Endometrium (tissue), 2 donors: ENCODE data around the gene NABP2.
"Not testable (repeated sequence)": the region's sequence is repeated elsewhere in the genome, so short reads cannot be mapped to it uniquely, and the experiment has no call there.

Source experiments
- FAIRE-seq: peaks from 2 replicates; lab custom pipeline; 2012; peaks lifted over from hg19 to GRCh38; lab: Jason Lieb, UNC
- donor health status: control.
- donor health status: control.

The NABP2 gene

DNA sequence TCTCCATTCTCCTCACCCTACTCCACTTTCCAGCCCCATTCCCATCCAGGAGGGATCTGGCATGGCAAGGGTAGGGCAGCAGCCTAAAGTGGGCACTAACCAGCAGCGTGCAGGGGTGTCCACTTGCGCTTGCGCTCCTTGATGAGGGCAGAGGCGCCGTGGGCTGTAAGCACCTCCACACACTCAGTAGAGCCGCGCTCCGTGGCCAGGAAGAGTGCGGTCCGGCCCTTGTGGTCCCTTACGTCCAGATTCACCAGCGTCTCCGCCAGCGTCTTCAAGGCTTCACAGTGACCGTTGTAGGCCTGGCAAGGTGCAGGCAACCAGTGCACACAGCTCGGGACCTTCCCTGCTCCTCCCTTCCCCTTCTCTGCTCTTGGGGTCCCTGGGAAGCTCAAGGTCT lies 23.8 kb downstream of the NABP2 start:
- no peak for FAIRE-seq

DNA sequence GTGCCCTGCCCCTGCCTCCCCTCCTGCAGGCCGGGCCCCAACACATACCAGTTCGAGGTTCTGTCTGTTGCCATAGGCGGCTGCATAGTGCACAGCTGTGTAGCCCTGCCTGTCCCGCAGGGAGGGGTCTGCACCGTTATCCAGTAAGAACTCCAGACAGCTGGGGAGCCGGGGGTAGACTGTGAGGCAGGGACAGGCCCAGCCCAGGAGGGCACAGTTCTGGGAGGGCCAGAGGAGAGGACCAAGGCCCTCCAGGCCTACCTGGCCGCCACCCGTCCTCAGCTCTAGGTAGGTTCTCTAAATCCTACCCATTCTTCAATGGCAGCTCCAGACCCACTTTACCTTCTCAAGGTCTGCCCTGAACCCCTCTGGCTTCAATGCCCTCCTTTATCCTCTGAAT lies 24.6 kb downstream of the NABP2 start:
- no peak for FAIRE-seq

DNA sequence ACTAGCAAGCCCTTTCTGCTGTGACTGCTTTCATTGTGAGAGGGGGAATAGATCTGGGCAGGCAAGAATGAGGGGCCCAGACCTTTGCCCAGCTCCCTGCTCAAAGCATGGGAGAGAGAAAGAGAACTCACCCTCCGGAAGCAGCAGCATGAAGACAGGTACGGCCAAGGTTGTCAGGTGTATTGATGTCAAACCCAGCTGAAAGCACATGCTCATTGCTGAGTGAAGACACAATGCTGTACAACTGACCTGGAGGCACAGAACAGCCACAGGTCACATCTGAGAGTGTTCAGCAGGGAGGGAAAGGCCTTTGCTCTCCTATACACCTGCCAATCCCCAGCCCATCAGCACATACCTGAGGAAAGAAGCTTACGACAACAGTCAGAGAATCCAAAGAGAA lies 28.5 kb downstream of the NABP2 start:
- FAIRE-seq, result no peak

DNA sequence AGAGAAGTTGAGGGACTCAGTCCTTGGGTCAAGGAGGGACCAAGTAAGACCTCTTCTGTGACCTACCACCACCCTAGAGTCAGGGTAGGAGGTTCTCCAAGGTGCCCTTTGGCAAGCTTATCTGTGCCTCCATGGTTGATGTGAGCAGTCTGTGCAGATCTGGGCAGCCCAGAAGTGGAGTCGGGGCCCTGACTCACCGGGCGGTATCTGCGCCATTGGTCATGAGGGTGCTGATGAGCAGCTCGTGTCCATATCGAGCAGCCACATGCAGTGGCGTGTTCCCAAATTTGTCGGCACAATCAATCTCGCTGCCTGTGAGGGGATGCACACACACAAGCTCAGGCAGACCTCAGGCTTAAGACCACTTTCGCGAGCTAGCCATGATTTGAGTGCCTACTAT lies 28.9 kb downstream of the NABP2 start:
- FAIRE-seq, result no peak

DNA sequence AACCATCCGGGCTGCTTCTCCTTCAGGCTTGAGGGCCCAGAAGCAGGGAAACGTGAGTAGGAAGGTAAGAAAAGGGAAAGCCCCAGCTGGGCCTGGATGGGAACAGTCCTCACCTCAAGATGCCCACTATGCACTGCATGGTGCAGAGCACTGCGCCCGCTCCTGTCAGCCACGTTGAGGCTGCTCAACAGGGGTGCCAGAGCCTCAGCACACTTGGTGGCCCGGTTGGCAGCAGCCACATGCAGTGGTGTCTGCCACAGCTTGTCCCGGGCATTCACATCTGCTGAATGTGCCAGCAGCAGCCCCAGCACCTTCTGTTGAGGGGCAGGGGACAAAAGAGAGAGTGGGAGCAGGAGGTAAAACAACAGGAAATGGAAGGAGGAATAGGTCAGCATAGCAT lies 31.5 kb downstream of the NABP2 start:
- no peak for FAIRE-seq

DNA sequence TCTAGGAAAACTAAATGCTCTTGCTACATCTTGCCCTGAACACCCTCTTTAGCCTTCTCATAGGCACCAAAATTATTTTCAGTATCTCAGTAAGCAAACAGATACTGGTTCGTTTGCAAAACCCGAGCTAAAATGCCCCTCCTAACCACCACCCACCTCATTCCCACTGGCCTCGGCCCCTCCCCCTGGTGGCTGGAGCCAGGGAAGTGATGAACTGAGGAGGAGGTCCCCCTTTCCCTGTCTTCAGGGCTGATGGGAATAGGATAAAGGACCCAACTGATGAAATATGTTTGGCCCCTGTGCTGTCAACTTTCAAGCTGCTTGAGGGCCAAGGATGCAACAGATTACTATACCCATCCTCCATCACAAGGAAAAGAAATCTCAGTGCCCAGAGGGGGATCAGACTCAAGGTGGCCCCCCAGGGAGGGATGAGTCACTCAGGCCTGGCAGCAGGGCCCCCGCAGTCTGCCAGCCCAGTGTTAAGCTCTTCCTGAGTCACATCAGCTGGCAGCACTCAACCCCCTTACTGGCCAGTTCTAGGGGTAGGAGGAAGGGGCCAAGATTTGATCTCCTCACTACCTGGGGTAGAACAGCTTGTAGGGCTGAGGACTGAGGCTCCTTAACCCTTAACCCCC lies 32.3 kb downstream of the NABP2 start:
- no peak for FAIRE-seq

DNA sequence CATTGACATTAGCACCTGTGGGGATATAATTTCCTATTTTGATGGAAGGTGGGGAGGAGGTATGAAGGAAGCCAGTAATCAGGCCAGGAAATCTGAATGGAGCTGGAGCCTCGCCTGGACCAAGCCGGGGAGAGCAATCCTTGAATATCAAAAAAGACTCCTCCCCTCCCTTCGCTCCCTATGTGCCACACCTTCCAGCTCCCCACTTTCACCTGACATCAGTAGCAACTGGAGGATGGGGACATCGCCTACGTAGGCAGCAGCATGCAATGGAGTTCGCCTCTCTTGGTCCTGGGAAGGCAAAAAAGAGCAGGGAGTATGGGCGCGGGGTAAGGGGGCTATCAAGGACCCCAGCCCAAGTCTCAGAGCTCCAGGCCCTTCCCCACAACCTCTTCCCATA lies 32.9 kb downstream of the NABP2 start:
- no peak for FAIRE-seq

DNA sequence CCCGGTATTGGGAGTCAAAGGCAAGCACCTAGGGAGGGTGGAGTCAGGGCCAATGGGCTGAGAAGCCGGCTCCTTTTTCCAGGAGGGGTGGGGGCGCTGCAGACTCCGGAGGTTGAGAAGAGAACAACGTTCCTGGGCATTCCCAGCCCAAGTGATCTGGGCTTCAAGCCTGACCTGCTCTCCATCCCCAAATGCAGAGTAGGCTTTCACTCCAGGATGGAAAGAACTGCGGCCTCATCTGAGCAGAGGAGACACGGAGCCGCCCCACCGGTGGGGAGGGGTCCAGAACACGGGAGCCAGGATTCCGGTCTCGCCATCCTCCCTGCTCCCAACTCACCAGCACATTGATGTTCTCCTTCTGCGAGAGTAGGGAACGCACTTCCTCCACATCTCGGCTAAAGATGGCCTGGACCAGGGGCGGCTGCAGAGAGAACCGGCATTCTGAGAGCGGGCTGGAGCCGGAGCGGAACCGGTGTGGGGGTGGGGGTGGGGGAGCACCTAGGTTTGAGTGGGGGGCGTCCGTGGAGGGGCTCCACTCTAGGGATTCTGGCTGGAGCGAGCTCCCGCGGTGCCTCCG lies 33.4 kb downstream of the NABP2 start:
- no peak for FAIRE-seq

DNA sequence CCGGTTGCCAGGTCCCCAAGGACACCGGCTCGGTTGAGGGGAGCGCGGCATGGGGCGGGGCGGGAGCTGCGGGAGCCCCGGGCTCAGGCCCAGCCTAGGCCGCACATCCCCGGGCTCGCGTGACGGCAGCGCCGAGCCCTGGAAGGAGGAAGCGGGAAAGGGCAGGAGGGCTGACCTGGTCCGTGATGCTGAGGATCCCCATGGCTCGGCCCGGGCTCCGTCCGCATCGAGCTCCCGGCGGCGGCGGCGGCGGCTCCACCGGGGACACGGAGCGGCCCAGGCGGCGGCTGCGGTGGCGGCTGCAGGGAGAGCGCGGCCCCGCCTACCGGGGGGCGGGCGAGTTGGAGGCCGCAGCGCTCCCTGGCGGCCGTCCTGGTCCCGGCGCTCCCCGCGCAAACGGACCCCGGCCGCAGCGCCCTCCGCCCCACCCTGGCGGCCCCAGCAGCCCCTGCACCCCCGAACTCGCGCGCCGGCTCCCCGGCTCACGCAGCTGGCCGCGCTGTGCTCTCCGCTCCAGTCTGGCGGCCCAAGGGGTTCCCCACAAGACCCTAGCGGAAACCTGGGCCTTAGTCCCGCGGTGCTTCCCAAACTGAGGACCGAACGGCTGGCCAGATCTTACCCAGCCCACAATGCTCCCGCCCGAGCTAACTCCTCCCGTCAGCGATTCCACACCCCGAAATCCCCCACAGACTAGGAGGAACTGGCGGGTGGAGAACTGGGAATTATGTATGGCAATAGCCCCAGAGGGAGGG lies 34.1 kb downstream of the NABP2 start, which contains the start of gene ANKRD52:
Gene ANKRD52, minus strand, starts transcription at position 317 of the 752 bp plus-strand sequence. Its CDS starts 115 bp downstream, at position 202.
- FAIRE-seq, result no peak

DNA sequence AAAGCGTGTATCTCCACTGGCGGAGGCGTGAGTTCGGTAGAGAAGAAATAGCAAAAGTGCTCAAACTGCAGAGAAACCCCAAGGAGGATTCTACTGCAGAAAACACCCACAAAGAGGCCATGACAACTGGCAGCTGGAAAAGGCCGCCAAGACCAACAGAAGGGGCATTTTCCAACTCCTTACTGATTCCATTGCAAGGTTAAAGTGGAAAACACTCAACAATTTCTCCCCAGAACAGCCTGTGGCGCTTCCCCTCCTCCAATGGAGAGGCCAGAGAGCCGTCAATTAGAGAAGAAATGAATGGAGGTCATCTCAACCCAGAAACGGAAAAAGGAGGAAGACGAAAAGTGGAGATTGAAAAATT lies 34.7 kb downstream of the NABP2 start:
- no peak for FAIRE-seq

DNA sequence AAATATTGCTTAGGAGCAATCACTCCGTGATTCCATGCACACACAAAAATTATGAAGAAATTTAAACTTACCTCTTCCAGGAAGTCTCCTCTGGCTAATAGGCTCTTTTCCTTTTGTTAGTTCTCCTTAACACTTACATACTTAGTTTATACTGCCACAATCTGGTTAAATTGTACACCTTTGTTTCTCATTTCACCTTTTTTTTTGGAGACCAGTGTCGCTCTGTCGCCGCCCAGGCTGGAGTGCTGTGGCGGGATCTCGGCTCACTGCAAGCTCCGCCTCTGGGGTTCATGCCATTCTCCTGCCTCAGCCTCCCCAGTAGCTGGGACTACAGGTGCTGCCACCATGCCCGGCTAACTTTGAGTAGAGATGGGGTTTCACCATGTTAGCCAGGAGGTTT lies 36.2 kb downstream of the NABP2 start:
- no peak for FAIRE-seq

DNA sequence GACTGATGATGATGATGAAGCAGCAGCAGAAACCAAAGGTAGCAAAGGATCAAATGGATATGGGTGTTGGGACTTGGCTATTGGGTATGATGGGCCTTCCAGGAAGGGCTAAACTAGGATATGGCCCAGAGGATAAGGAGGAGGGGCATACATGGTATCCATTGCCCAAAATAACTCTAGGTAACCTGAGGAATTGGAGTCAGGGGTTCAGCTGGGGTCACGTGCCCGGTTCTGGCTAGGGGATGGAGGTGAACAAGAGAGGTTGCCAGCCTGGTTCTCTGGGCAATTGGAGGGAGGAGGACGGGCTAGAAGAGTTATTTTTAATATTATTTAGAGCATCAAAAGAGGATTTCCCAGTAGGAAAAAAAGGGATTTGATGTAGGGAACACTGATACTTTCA lies 36.8 kb downstream of the NABP2 start:
- no peak for FAIRE-seq

DNA sequence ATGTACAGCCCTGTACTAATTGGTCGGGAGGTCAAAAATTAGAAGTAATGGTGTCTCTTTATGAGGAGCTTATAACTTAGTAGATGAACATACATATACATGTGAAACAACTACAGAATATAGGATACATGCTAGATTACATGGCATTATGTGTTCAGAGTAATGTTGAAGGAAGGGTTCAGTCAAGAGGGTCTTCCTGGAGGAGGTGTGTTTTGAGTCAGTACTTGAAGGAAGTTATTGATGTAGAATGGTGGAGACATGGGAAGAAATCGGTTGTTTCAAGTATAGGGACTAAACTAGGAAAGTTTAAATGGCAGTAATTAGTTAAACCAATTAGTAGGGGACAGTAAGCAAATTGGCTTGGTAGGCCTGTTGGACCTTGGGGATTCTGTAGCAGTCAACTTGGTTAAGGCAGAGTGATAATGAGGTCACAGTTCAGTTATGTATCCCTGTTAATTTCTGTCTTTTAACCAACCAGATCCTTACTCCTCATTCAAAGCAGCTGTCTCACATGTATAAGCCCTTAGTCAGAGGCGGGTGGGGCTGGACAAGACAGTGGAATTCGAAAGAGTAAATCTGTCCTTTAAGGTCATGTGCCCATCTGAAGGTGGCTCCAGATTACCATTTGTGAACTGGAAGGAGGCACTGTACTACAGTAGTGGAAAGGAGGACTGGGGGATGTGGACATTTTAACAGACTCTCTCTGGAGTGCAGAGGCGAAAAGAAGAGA lies 37.5 kb downstream of the NABP2 start:
- FAIRE-seq, result no peak

DNA sequence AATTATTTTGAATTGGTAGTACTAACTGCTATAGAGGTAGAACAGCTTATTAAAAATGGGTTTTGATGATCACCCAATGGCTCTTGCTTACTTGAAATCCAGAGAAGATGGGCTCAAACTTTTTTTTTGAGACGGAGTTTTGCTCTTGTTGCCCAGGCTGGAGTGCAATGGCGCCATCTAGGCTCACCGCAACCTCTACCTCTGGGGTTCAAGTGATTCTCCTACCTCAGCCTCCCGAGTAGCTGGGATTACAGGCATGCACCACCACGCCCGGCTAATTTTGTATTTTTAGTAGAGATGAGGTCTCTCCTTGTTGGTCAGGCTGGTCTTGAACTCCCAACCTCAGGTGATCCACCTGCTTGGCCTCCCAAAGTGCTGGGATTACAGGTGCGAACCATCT lies 38.8 kb downstream of the NABP2 start:
- not testable (repeated sequence) for FAIRE-seq

DNA sequence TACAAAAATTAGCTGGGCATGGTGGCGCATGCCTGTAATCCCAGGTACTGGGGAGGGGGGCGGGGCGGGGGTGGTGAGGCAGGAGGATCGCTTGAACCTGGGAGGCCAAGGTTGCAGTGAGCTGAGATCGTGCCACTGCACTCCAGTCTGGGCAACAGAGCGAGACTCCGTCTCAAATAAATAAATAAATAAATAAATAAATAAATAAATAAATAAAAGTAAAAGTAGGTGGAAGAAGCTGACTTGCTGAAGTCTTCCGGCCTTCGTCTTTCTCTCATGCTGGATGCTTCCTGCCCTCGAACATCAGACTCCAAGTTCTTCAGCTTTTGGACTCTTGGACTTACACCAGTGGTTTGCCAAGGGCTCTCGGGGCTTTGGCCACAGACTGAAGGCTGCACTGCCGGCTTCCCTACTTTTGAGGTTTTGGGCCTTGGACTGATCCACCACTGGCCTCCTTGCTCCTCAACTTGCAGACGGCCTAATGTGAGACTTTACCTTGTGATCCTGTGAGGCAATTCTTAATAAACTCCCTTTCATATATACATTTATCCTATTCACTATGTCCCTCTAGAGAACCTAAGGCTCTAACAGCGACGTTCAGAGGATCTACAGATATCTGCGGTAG lies 42.0 kb downstream of the NABP2 start:
- not testable (repeated sequence) for FAIRE-seq

DNA sequence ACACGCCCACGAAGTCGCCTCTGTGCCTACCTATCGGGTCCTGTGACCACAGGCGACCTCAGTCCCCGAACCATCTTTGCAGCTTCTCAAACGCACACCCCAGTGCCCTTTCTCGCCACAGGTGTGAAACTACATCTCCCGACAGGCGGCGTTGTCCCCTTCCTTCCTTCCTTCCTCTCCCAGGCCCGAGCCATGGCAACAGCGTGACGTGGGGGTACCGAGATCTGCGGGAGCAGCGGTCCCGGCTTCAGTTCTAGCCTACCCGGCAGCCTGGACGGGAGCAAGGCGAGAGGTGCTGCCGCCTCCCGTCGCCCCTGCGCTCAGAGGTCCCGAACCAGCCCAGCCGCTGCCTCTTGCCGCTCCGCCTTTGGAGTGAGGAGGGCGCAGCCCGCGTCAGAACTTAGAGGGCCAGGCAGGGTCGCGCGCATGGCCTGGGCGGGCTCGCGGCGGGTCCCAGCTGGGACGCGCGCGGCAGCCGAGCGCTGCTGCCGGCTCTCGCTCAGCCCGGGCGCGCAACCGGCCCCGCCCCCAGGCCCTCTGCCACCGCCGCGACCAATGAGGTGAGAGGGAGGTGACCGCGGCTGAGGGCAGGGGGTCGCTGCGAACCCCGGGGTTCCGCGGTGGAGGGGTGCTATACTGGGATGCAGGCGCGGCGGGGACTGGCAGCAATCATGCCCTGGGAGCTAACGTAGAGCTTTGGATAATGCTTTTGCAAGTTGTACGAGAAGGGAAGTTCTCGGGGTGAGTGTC lies 42.7 kb downstream of the NABP2 start, which contains the start of gene COQ10A:
Gene COQ10A, plus strand, starts transcription at position 250 of the 750 bp plus-strand sequence. Its CDS starts 177 bp downstream, at position 427.
- no peak for FAIRE-seq

DNA sequence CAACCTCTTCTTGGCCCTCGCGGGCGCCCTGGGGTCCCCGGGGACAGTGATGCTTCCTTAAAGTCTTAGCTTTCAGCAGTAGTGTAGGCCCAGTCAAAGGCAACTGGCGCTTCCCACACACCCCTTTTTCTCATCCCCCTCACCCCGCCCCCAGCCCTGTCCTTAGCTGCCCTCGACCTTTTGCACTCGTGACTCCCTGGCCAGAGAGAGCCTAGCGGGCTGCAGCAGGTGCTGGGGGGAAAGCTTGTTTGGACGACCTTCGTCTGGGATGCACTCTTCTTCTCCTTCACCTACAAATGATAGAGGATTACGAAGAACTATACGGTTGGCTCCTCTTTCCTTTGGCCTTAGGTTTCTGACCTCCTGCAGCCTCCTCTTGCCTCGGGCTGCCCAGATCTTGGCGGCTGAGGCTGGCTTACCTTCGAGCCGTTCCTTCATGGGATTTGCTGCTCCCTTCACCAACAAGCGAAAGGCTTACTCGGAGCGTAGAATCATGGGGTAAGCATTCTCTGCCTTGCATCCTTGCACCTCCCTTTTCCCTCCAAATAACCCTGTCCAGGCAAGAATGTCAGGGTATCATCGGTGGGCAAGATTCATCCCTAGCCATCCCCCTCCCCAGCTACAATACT lies 43.4 kb downstream of the NABP2 start:
- FAIRE-seq, result no peak

DNA sequence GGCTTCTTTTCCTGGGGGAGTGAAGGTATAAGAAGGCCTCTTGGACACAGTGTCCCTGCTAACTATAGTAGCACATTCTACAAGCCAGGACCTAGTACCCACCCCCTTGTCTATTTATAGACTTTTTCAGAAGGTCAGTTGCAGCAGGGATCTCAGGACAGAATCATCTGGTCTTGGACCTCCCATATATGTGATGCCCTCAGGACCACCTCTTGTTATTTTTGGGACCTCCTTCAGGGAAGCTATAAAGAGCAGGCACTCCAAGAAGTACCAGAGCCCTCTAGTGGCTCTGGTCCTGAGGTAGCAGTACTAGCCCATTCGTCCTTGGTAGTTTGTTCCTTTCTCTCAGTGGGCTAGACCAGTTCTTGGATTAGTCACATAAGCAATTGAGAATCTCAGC lies 46.9 kb downstream of the NABP2 start:
- FAIRE-seq, result no peak

DNA sequence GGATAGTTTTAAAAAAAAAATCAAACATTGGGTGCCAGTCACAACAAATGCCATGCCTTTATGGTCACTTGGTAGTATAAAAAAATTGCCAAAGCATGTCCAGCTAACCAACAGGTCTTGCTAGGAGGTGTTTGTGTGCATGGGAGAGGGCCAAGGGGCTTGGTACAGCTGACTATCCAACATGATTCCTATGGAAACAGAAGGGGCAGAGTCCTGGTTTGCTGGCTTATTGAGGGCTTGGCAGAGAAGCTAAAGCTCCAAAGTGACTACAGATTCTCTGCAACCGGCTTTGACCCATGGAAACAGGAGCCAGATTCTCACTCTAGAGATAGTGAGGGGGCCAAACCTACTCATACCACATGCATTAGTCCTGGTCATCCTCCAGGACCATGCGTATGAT lies 48.3 kb downstream of the NABP2 start:
- FAIRE-seq, result not testable (repeated sequence)

DNA sequence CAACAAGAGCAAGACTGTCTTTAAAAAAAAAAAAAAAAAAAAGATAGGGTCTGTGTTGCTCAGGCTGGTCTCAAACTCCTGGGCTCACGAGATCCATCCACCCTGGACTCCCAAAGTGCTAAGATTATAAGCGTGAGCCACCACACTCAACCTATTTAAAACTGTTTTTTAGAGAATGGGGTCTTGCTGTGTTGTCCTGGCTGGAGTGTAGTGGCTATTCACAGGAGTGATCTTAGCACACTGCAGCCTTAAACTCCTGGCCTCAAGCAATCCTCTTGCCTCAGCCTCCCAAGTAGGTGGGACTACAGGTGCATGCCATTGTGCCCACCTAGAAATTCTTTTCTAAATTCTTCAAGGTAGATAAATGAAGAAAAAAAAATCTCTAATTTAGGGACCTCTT lies 50.2 kb downstream of the NABP2 start:
- FAIRE-seq, result no peak

DNA sequence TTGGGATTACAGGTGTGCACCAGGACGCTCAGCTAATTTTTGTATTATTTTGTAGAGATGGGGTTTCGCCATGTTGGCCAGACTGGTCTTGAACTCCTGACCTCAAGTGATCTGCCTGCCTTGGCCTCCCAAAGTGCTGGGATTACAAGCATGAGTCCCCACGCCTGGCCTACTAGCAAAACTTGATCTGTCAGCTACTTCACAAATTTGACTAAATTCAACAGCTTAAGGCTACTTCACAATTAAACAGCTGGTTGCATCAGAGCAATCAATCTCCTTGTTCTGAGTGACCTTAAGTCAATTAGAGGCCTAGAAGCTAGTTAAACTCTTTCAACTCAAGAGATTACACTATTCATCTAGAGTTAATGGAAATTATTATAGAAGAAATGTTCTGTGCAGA lies 54.8 kb downstream of the NABP2 start:
- no peak for FAIRE-seq
